MM.1S (cell line): ENCODE measurements around the gene FOSB.

Source experiments
- CTCF ChIP-seq: fragments of 300-600 bp; sonication (generic); IDR thresholded peaks from 2 replicates; pipeline ENCODE4 v1.5.1; 2016; ENCODE audit warnings: antibody characterized with exemption, low read length, mixed read lengths
- EZH2 ChIP-seq: fragments of 300-600 bp; sonication (generic); optimal IDR thresholded peaks from 2 replicates; pipeline ENCODE3; 2017; ENCODE audit warnings: low read depth, mild to moderate bottlenecking, antibody characterized with exemption, low read length, mixed read lengths
- EZH2phosphoT487 ChIP-seq: fragments of 300-600 bp; sonication (generic); IDR thresholded peaks from 2 replicates; pipeline ENCODE4 v1.6.1; 2018; ENCODE audit warnings: antibody characterized with exemption, low read length

- no peak for TF ChIP-seq CTCF
- TF ChIP-seq EZH2phosphoT487: no peak
- no peak for TF ChIP-seq EZH2
Observed at GRCh38 chr19:45446944-45447343, 20.9 kb upstream of the FOSB start.
